ENCODE measurements around the gene SPAG17.

Gene SPAG17

GRCh38 chr1:118159569-118159968 is 25.5 kb downstream of the SPAG17 start:
- DNase-seq, result no peak

- DNase-seq, result no peak
Observed at GRCh38 chr1:118158924-118159323, 26.1 kb downstream of the SPAG17 start.

GRCh38 chr1:118157506-118157905 is 27.5 kb downstream of the SPAG17 start:
- no peak for DNase-seq

GRCh38 chr1:118155106-118155505 is 29.9 kb downstream of the SPAG17 start:
- DNase-seq, result no peak

- DNase-seq, result no peak
Observed at GRCh38 chr1:118154220-118154619, 30.8 kb downstream of the SPAG17 start.

- peak; percentile 1 for DNase-seq
Observed at GRCh38 chr1:118151312-118151937, 33.6 kb downstream of the SPAG17 start.

- no peak for DNase-seq
Observed at GRCh38 chr1:118149799-118150198, 35.2 kb downstream of the SPAG17 start.

- no peak for DNase-seq
Observed at GRCh38 chr1:118148034-118148433, 37.0 kb downstream of the SPAG17 start.

GRCh38 chr1:118147522-118147921 is 37.5 kb downstream of the SPAG17 start:
- DNase-seq, result no peak

- no peak for DNase-seq
Observed at GRCh38 chr1:118145721-118146120, 39.3 kb downstream of the SPAG17 start.

GRCh38 chr1:118144684-118145083 is 40.3 kb downstream of the SPAG17 start:
- DNase-seq, result no peak

- no peak for DNase-seq
Observed at GRCh38 chr1:118143831-118144230, 41.2 kb downstream of the SPAG17 start.

GRCh38 chr1:118143121-118143520 is 41.9 kb downstream of the SPAG17 start:
- no peak for DNase-seq

GRCh38 chr1:118142546-118142945 is 42.5 kb downstream of the SPAG17 start:
- no peak for DNase-seq

GRCh38 chr1:118137900-118138299 is 47.1 kb downstream of the SPAG17 start:
- no peak for DNase-seq

- DNase-seq, result no peak
Observed at GRCh38 chr1:118136187-118136941, 48.7 kb downstream of the SPAG17 start.

GRCh38 chr1:118132000-118132399 is 53.0 kb downstream of the SPAG17 start:
- no peak for DNase-seq

- DNase-seq, result no peak
Observed at GRCh38 chr1:118128761-118129160, 56.3 kb downstream of the SPAG17 start.

- no peak for DNase-seq
Observed at GRCh38 chr1:118124064-118124463, 61.0 kb downstream of the SPAG17 start.

GRCh38 chr1:118123116-118123839 is 61.8 kb downstream of the SPAG17 start:
- no peak for DNase-seq

GRCh38 chr1:118122234-118123004 is 62.6 kb downstream of the SPAG17 start:
- DNase-seq, result no peak

GRCh38 chr1:118118873-118119463 is 66.1 kb downstream of the SPAG17 start:
- no peak for DNase-seq

- DNase-seq, result no peak
Observed at GRCh38 chr1:118118469-118118868, 66.6 kb downstream of the SPAG17 start.

Data from activated CD4-positive, alpha-beta T cell treated with anti-CD3 and anti-CD28 coated beads, Interleukin-2, amount 50 U/mL, for 1 hour (primary cell).